Karpas-422 (cell line): Measurements from ENCODE around the gene FRY. TPM values are rescaled to one million over a fixed set of nuclear protein-coding genes. Genes with fewer than 3 reads are reported as not detected.

Source experiments
- DNase-seq: peaks from one replicate; pipeline ENCODE4 v3.0.0-alpha.2; 2015
- H2AFZ ChIP-seq: fragments of 200-600 bp; sonication (generic); 2 replicates; pipeline ENCODE4 v1.6.1; 2014; ENCODE audit warnings: antibody characterized with exemption, low read length, mixed read lengths
- H3K27ac ChIP-seq: fragments of 200-600 bp; sonication (generic); 2 replicates; pipeline ENCODE4 v1.5.1; 2014; ENCODE audit warnings: mild to moderate bottlenecking, low read length, moderate library complexity
- H3K27me3 ChIP-seq: fragments of 200-600 bp; sonication (generic); 2 replicates; pipeline ENCODE4 v1.6.1; 2014; ENCODE audit warnings: low read length, mixed read lengths
- H3K36me3 ChIP-seq: fragments of 200-600 bp; sonication (generic); 2 replicates; pipeline ENCODE4 v1.6.1; 2014; ENCODE audit warnings: low read length, mixed read lengths; ENCODE audit not compliant: insufficient read depth
- H3K4me1 ChIP-seq: fragments of 200-600 bp; sonication (generic); 2 replicates; pipeline ENCODE4 v1.6.1; 2014; ENCODE audit warnings: mild to moderate bottlenecking, low read length, mixed read lengths
- H3K4me2 ChIP-seq: fragments of 200-600 bp; sonication (generic); 2 replicates; pipeline ENCODE4 v1.6.1; 2014; ENCODE audit warnings: low read length, low read depth, mild to moderate bottlenecking; ENCODE audit not compliant: poor library complexity, severe bottlenecking
- H3K4me3 ChIP-seq: fragments of 200-600 bp; sonication (generic); 2 replicates; pipeline ENCODE4 v1.5.1; 2014; ENCODE audit warnings: mild to moderate bottlenecking, antibody characterized with exemption, low read length, mixed read lengths
- H3K79me2 ChIP-seq: fragments of 200-600 bp; sonication (generic); 2 replicates; pipeline ENCODE4 v1.6.1; 2014; ENCODE audit warnings: mild to moderate bottlenecking, low read length, mixed read lengths
- H3K9ac ChIP-seq: fragments of 200-600 bp; sonication (generic); 2 replicates; pipeline ENCODE4 v1.6.0; 2014; ENCODE audit warnings: low read length
- H3K9me2 ChIP-seq: fragments of 200-600 bp; sonication (generic), shearing (Covaris generic); replicated peaks from 2 replicates; pipeline ENCODE4 v1.6.0; 2014; ENCODE audit warnings: mild to moderate bottlenecking, low read length, moderate library complexity; ENCODE audit not compliant: insufficient read depth
- H3K9me3 ChIP-seq: fragments of 300-700, 200-600 bp; sonication (generic); 2 replicates; pipeline ENCODE4 v1.6.1; 2014; ENCODE audit warnings: low read length, mixed read lengths
- H4K20me1 ChIP-seq: fragments of 200-600 bp; sonication (generic); 2 replicates; pipeline ENCODE4 v1.6.1; 2014; ENCODE audit warnings: mild to moderate bottlenecking, antibody characterized with exemption, low read length, low read depth; ENCODE audit not compliant: insufficient read depth
- total RNA-seq: library from RNA; depleted of rRNA; stranded (reverse); fragments of >200 nt; shearing (Covaris generic); gene quantifications from 2 replicates; pipeline ENCODE4 v1.2.3, GENCODE V29; 2014; ENCODE audit warnings: low replicate concordance

Gene FRY
- total RNA-seq, 1 experiment from 2014 or later: 1.6 TPM

DNA sequence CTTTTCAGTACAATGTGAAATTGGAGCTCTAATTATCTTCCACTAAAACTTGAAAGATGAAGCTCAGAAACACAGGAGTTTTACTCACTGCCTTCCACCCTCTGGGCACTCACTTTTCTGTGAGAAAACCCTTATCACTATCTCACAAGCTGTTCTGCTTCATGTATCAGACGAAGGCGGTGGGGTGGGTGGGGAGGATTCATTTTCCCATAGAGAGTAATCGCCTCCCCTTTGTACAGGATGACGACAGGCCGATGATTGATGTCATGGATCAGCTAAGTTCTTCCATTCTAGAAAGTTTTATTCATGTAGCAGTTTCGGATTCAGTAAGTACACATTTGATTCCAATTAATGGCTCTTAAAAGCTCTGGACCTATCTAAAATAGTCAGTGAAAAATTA, 143.7 kb downstream of the FRY start:
- H2AFZ ChIP-seq: no peak overlapping the region
- no peak overlapping the region for H3K4me2 ChIP-seq
- H3K9ac ChIP-seq: no peak overlapping the region
- H3K4me3 ChIP-seq: no peak overlapping the region
- no peak for DNase-seq
- H3K9me2 ChIP-seq: no peaks in the 10 kb centered on the region
- H3K27ac ChIP-seq: no peak overlapping the region
- no peaks in the 10 kb centered on the region for H3K9me3 ChIP-seq
- H4K20me1 ChIP-seq: no peaks in the 10 kb centered on the region
- H3K4me1 ChIP-seq: no peaks in the 10 kb centered on the region
- H3K36me3 ChIP-seq: no peaks in the 10 kb centered on the region
- 0 out of 2 replicates have a peak, but pooled peaks cover 5% of the 10 kb centered on the region for H3K27me3 ChIP-seq
- H3K79me2 ChIP-seq: no peaks in the 10 kb centered on the region

- H3K27me3 ChIP-seq: 0 out of 2 replicates have a peak, but pooled peaks cover 5% of the 10 kb centered on the region
- H3K9me3 ChIP-seq: no peaks in the 10 kb centered on the region
- H3K79me2 ChIP-seq: no peaks in the 10 kb centered on the region
- H3K4me1 ChIP-seq: no peaks in the 10 kb centered on the region
- H3K36me3 ChIP-seq: no peaks in the 10 kb centered on the region
- H3K4me2 ChIP-seq: no peak overlapping the region
- no peak overlapping the region for H3K27ac ChIP-seq
- no peak for DNase-seq
- no peak overlapping the region for H2AFZ ChIP-seq
- H3K9me2 ChIP-seq: no peaks in the 10 kb centered on the region
- no peak overlapping the region for H3K9ac ChIP-seq
- no peak overlapping the region for H3K4me3 ChIP-seq
- no peaks in the 10 kb centered on the region for H4K20me1 ChIP-seq
These were observed 144.4 kb downstream of the FRY start for GRCh38 chr13:32175943-32176342.

DNA sequence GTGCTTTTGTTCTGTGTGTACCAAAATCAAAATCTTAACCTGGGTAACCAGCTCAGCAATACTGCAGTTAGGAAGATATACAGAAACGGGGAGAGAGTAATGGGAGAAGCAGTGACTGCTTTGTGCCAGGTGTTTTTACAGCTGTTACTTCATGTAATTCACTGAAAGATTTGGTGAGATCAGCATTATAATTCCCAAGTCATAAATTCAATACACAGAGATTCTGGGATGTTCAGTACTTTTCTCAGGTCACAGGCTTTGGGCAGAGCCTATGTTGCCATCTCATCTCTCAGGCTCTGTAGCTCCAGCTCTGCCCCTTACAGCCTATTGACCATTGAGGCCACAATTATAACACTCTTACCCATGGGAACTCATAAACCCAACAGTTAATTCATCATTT, 145.1 kb downstream of the FRY start:
- Histone ChIP-seq H3K27ac (no peak overlapping the region), H3K4me2 (no peak overlapping the region), H3K79me2 (no peaks in the 10 kb centered on the region)

GRCh38 chr13:32178763-32179162, 147.2 kb downstream of the FRY start:
- no peaks in the 10 kb centered on the region for H3K79me2 ChIP-seq
- no peak overlapping the region for H3K27ac ChIP-seq
- no peaks in the 10 kb centered on the region for H3K36me3 ChIP-seq
- no peak overlapping the region for H3K4me2 ChIP-seq
- H4K20me1 ChIP-seq: no peaks in the 10 kb centered on the region
- no peak overlapping the region for H3K9ac ChIP-seq
- H3K4me3 ChIP-seq: no peak overlapping the region
- H2AFZ ChIP-seq: no peak overlapping the region
- no peak for DNase-seq
- no peaks in the 10 kb centered on the region for H3K9me3 ChIP-seq
- no peaks in the 10 kb centered on the region for H3K9me2 ChIP-seq
- H3K27me3 ChIP-seq: 0 out of 2 replicates have a peak, but pooled peaks cover 2% of the 10 kb centered on the region
- no peaks in the 10 kb centered on the region for H3K4me1 ChIP-seq

More for the DNA sequence above, 145.1 kb downstream of the FRY start:
- H2AFZ ChIP-seq: no peak overlapping the region
- no peaks in the 10 kb centered on the region for H3K9me3 ChIP-seq
- H3K36me3 ChIP-seq: no peaks in the 10 kb centered on the region
- no peaks in the 10 kb centered on the region for H3K4me1 ChIP-seq
- H4K20me1 ChIP-seq: no peaks in the 10 kb centered on the region
- 0 out of 2 replicates have a peak, but pooled peaks cover 5% of the 10 kb centered on the region for H3K27me3 ChIP-seq
- DNase-seq: no peak
- H3K9me2 ChIP-seq: no peaks in the 10 kb centered on the region
- no peak overlapping the region for H3K9ac ChIP-seq
- H3K4me3 ChIP-seq: no peak overlapping the region

DNA sequence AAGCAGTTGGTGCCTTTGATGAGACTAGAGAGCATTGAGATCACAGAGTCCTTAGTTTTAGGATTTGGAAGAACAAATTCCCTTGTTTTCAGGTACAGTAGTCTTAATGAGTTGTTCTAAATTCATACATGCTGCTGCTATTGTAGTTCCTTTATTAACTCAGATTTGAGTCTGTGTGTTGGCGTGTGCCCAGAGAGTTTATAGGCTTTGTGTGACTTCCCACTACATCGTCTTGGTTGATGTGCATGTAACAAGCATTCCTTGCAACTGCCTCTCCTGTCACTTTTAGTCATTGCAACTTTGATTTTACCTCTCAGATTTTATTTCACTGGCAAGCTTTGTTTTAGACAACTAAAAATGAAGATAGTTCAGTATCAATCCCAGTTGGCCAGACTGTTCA, 148.1 kb downstream of the FRY start:
- no peaks in the 10 kb centered on the region for H3K9me3 ChIP-seq
- H3K79me2 ChIP-seq: no peaks in the 10 kb centered on the region
- H2AFZ ChIP-seq: no peak overlapping the region
- no peak overlapping the region for H3K4me2 ChIP-seq
- 0 out of 2 replicates have a peak, but pooled peaks cover 2% of the 10 kb centered on the region for H3K27me3 ChIP-seq
- DNase-seq: no peak
- H3K9me2 ChIP-seq: no peaks in the 10 kb centered on the region
- no peak overlapping the region for H3K4me3 ChIP-seq
- H3K9ac ChIP-seq: no peak overlapping the region
- no peak overlapping the region for H3K27ac ChIP-seq
- H3K4me1 ChIP-seq: no peaks in the 10 kb centered on the region
- H4K20me1 ChIP-seq: no peaks in the 10 kb centered on the region
- H3K36me3 ChIP-seq: no peaks in the 10 kb centered on the region

- H3K9me3 ChIP-seq: no peaks in the 10 kb centered on the region
These were observed 156.1 kb downstream of the FRY start for GRCh38 chr13:32187651-32188050.

GRCh38 chr13:32191452-32191998, 160.0 kb downstream of the FRY start:
- Histone ChIP-seq H4K20me1 (no peaks in the 10 kb centered on the region), H3K27me3 (no peaks in the 10 kb centered on the region), H3K9me2 (no peaks in the 10 kb centered on the region), H3K9ac (no peak overlapping the region), H3K4me1 (no peaks in the 10 kb centered on the region), H3K79me2 (no peaks in the 10 kb centered on the region), H2AFZ (no peak overlapping the region), H3K27ac (no peak overlapping the region), H3K4me2 (no peak overlapping the region), H3K4me3 (no peak overlapping the region), H3K9me3 (no peaks in the 10 kb centered on the region), H3K36me3 (no peaks in the 10 kb centered on the region)
- no peak for DNase-seq

More at GRCh38 chr13:32187651-32188050, 156.1 kb downstream of the FRY start:
- Histone ChIP-seq H3K4me2 (no peak overlapping the region), H3K9ac (no peak overlapping the region), H3K27me3 (no peaks in the 10 kb centered on the region), H2AFZ (no peak overlapping the region), H3K79me2 (no peaks in the 10 kb centered on the region), H4K20me1 (no peaks in the 10 kb centered on the region), H3K9me2 (no peaks in the 10 kb centered on the region), H3K4me1 (no peaks in the 10 kb centered on the region), H3K36me3 (no peaks in the 10 kb centered on the region), H3K27ac (no peak overlapping the region), H3K4me3 (no peak overlapping the region)
- DNase-seq: no peak

GRCh38 chr13:32195713-32196112, 164.1 kb downstream of the FRY start:
- H3K79me2 ChIP-seq: no peaks in the 10 kb centered on the region
- H3K4me1 ChIP-seq: no peaks in the 10 kb centered on the region
- H3K36me3 ChIP-seq: no peaks in the 10 kb centered on the region
- DNase-seq: no peak
- no peak overlapping the region for H3K4me2 ChIP-seq
- no peak overlapping the region for H3K4me3 ChIP-seq
- no peaks in the 10 kb centered on the region for H3K9me3 ChIP-seq
- no peak overlapping the region for H2AFZ ChIP-seq
- H3K9ac ChIP-seq: no peak overlapping the region
- no peaks in the 10 kb centered on the region for H3K9me2 ChIP-seq
- no peak overlapping the region for H3K27ac ChIP-seq
- no peaks in the 10 kb centered on the region for H4K20me1 ChIP-seq
- no peaks in the 10 kb centered on the region for H3K27me3 ChIP-seq
